Measurements from ENCODE around the gene WDR5.

The WDR5 gene

GRCh38 chr9:134132208-134132870 lies 3.5 kb upstream of the WDR5 start:
- no peak for DNase-seq

DNA sequence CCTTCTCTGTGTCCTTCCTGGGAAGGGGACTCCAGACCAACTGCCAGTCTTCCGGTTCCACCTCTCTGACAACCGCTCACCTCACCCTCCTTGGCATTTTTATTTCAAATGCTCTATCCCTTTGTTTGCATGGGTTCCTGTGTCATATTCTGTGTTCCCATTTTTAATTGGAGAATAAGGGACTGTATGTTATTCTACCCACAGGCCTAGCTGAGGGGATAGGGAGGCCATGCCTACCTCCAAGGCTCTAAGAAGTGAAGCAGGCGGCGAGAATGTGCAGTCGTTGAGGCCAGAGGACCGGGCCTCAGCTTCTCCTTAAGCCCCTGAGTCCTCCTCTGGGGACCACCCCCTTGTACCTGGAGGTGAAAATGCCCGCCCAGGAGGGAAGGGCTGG lies 936 bp upstream of the WDR5 start:
- no peak for DNase-seq

GRCh38 chr9:134136118-134136995 lies 475 bp downstream of the WDR5 start:
- no peak for DNase-seq

DNA sequence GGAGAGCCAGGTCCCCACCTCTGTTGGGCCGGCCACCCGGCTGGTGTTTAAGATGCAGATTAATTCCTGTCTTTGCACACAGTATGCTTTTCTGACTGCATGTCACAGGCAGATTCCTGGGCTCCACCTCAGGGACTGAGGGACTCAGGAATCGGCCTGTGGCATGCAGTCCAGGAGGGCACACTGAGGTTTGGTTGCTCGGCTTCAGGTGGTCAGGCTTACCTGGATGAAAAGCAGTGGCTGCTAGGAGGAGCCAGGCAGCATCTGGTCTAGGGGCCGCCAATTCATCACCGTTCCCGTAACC lies 1.1 kb downstream of the WDR5 start:
- DNase-seq = no peak

GRCh38 chr9:134138292-134138691 lies 2.4 kb downstream of the WDR5 start:
- DNase-seq = no peak

GRCh38 chr9:134139081-134139480 lies 3.2 kb downstream of the WDR5 start:
- no peak for DNase-seq

DNA sequence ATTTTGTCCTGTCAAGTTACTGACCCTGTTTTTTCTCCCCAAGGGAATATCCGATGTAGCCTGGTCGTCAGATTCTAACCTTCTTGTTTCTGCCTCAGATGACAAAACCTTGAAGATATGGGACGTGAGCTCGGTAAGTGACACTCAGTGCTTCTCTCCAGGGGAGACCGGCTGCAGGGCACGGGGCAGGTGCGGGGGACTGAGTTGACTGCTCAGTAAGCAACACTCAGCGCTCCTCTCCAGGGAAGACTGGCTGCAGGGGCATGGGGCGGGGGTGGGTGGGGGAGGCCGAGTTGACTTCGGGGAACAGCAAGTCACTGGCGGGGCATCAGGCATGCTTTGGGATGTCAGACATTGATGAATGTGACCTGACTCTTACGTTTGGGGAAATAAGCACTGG lies 6.0 kb downstream of the WDR5 start:
- DNase-seq = no peak

- no peak for DNase-seq
Measured at GRCh38 chr9:134144801-134145200, 8.9 kb downstream of the WDR5 start.

GRCh38 chr9:134145262-134145661 lies 9.4 kb downstream of the WDR5 start:
- DNase-seq = no peak

GRCh38 chr9:134146774-134147493 lies 11.1 kb downstream of the WDR5 start:
- DNase-seq = no peak

- DNase-seq = no peak
Measured at GRCh38 chr9:134149380-134149779, 13.5 kb downstream of the WDR5 start.

DNA sequence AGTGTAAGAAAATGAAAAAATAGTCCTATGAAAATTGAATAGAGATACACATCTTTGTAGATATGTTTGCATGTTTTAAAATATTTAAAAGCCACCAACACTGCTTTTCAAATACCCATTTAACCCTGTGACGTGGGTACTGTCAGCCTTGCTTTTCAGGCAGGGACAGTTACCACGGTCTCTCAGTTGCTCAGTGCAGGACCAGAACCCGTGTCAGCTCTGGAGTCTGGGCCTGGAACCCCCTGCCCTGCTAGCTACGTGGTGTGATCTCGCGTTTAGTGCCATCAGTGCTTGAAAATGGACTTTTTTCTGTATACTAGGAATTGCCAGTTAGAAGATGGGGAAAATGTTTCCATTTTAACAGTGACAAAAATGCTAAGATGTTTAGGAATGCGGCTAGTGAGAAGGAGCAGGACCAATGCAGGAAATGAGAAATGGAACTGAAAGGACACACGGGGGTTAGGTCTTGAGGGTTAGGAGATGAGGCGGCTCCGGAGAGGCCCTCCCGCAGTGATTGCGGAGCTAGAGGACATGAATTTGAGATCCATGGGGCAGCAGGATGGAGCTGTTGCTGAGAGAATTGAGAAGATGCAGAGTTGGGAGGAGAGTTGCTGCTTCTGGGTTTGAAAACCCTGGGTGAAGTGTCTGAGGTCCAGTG lies 14.8 kb downstream of the WDR5 start:
- DNase-seq = no peak

GRCh38 chr9:134152022-134152448 lies 16.2 kb downstream of the WDR5 start:
- DNase-seq = no peak

- DNase-seq = no peak
Measured at GRCh38 chr9:134152488-134152887, 16.6 kb downstream of the WDR5 start.

DNA sequence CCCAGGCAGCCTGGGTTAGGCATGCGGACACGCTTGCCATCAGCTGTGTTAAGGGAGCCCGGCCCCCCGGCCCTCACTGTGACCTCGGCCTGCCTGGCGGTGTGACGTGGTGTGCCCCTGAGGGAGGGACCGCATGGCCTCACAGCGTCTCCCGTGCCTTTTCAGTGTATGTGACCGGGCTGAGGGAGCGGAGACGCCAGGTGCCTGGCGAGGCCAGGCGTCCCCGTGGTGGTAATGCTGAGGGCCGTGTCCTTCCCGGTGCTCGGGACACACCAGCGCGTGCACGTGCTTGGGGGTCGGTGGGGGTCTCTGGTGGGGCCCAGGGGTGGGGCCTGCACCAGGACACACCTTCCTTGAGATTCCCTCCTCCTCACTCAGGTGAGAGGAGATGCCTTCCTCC lies 17.6 kb downstream of the WDR5 start:
- DNase-seq = no peak

DNA sequence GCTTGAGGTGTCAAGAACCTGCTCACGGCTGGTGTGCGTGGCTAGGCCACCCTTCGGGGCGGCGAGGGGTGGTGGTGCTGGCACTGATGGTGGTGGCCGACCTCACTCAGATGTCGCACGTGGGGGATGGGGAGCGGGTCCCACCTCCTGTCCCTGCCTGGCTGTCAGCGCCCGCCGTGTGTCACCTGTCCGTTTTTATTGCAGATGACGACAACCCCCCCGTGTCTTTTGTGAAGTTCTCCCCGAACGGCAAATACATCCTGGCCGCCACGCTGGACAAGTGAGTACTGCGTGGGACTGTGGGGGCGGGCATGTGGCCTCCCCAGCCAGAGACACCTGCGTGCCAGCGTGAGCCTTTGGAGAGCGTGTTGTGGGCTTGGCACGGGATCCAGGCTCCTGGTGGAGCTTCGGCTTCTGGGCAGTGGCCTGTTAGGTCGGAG lies 18.4 kb downstream of the WDR5 start:
- DNase-seq = no peak

GRCh38 chr9:134155812-134156377 lies 20.0 kb downstream of the WDR5 start:
- no peak for DNase-seq

DNA sequence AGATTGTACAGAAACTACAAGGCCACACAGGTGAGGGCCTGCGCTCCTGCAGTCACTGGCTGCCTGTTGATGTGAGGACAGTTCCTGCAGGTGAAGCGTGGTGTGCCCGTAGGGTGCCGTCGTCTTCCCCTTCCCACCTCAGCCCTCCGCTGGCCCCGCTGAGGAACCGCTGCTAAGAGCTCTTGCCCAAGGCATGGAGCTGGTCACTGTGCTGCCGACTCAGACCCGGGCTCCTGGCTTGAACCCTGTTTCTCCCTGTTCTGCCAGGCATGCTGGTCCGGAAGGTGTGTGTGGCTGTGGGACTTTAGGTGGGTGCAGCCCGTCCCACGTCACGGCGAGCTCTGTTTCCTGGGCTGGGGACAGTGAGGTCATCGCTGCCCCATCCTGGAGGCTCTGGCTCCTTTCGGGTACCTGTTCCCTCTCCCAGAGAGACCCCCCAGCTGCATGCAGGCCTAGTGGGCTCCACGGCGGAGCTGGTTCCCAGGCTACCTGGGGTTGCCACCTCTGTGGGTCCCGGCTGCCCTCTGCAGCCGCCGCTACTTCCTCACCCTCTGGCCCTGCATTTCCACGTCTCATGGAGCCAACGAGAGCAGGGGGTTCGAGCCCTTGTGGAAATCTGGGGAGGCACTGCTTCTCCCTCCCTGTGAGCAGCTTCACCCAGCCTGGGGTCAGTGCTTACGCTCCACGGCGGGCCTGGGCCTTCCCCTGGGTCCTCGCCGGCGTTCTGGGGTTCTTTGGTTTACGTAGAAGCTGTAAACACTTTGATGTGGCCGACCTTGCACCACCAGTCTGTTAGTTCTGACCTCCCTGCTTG lies 20.9 kb downstream of the WDR5 start:
- DNase-seq = no peak

GRCh38 chr9:134157378-134157885 lies 21.6 kb downstream of the WDR5 start:
- no peak for DNase-seq

- DNase-seq = peak; percentile 22
Measured at GRCh38 chr9:134158242-134158641, 22.4 kb downstream of the WDR5 start.

DNA sequence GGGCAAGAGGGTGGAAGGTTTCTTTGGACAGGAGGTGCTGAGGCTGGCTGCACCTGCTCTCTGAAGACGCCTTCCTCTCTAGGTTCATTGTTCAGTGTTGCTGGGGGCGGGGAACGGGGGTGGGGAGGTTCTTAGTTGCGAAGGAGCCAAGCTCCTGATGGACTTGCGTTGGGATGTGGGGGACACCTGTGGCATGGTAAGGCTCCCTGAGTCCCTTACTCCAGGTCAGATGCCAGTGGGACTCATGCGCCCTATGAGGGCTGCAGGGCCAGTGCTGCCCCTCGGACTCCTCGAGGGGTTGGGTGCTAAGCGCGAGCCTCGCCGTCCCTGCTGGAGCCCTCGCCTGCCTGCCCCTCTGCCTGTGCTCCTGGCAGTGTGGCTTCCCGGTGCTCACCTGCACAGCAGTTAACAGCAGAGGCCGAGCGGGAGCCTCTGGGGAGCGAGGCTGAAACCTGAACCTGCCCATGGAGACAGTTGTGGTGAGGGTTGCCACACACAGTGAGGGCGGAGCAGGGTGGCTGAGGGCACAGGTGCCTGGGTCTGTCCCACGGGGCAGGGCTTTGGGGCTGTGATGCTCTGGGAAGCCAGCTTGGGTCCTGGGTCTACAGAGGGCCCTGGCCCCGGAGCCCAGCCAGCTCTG lies 23.0 kb downstream of the WDR5 start:
- DNase-seq = no peak
